Erythroblast (primary cell): ENCODE data around the gene KLK8.
"Not testable (repeated sequence)": the region's sequence is repeated elsewhere in the genome, so short reads cannot be mapped to it uniquely, and the experiment has no call there.

Source experiments
- DNase-seq, 2 experiments: peaks; one replicate each; lab custom pipeline; 2025; lab: John Stamatoyannopoulos, UW
- GATA1 ChIP-seq: IDR thresholded peaks from 2 replicates; pipeline ENCODE4 v1.6.1; 2011; ENCODE audit warnings: low read depth, mild to moderate bottlenecking, control low read depth, low read length, moderate library complexity
- POLR2A ChIP-seq: IDR thresholded peaks from 2 replicates; pipeline ENCODE4 v1.6.1; 2011; ENCODE audit warnings: mild to moderate bottlenecking, low read length

Gene KLK8

DNA sequence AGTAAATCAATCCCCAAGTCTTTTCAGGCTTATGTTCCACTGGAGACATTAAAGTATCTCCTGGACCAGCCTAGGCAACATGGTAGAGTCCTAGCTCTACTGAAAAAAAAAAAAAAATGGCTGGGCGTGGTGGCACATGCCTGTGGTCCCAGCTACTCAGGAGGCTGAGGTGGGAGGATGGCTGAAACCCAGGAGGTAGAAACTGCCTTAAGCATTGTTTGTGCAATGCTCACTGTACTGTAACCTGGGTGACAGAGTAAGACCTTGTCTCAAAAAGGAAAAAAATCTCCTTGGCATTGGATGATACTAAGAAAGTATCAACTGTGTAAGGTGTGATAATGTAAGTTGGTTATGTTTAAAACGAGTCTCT, 8.8 kb downstream of the KLK8 start:
- no peak for DNase-seq
- TF ChIP-seq GATA1 (no peak), POLR2A (no peak)

DNA sequence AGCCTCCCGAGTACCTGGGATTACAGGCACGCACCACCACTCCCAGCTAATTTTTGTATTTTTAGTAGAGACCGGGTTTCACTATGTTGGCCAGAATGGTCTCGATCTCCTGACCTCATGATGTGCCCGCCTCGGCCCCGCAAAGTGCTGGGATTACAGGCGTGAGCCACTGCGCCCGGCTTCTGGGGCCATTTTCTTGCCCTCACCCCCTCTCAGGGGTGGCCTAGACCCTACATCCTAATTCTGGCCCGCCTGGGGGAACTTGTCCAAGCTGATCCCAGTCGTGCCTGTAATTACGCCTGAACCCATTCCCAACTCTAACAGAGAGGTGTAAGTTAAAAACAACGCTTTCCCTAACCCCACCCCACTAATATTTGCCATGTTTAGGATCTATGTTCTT, 17.0 kb downstream of the KLK8 start:
- not testable (repeated sequence) for DNase-seq

DNA sequence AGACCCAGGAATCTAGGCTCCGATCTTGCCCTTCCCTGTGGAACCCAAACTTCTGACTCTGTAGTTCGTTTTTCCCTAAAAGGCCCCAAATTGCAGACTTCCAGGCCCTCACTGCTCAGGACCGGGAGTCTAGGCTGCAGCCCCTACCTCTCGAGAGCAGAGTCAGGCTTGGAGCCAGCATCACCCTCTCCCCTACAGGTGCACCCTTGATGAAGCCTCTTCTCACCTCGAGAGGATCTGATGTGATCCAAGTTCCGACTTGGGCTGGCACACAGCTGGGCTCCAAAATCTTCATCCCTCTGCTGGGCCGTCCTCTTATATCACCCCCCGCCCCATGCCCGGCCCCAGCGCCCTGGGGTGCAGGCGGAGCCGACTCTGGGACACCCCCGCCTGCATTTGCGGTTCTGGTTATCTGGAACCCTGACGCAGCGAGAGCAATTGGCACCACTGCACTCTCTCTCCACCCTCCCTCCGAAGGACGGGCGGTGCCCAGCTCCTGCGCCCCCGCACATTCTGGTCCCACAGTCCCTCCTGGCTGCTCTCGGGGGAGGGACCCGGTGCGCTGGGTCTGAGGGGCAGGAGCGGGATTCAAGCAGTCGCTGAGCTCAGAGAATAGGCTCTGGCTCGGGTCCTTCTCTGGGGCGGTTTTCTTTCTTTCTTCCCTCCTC, 17.6 kb downstream of the KLK8 start, which contains the start of gene KLK7:
TSS of gene KLK7 (minus strand) at position 293 of the 668 bp plus-strand sequence. CDS start 1,518 bp downstream, outside the sequence.
- no peak for DNase-seq
- TF ChIP-seq POLR2A (no peak), GATA1 (no peak)

DNA sequence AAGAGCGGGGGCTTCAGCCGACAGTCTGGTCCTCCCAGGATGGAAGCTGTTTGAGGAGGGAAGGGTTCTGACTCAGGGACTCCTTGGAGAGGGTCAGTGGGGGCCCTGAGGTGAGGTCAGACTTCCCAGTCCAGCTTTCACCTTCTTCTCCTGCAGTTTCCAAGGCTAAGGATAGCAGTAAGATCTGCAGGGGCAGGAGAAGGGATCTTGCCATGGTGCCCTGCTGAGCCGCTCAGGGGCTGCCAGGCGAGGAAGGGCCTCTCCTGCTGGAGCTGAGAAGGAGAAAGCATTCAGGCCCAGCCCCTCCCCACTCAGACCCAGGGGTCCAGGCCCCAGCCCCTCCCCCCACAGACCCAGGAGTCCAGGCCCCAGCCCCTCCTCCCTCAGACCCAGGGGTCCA, 19.2 kb downstream of the KLK8 start:
- DNase-seq = no peak
- TF ChIP-seq GATA1 (no peak), POLR2A (no peak)

DNA sequence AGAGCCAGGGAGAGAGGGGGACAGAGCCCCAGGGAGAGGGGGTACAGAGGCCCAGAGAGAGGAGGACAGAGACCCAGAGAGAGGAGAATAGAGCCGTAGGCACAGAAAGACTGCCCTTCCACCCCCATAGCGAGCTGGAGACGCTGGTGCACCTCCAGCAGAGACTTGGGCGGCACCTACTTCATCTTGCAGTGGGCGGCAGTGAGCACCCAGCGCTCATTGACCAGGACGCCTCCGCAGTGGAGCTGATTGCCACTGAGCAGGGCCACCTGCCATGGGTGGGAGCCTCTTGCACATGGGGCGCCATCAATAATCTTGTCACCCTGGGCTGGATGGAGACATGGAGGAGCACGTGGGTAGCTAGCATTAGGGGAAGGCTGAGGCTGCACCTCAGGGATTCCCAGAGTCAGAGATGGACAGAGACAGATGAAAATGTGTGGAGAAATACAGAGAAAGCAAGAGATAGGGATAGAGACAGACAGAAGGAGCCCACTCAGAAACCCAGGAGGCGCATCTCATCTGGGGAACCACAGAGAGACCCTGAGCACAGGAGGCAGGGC, 19.7 kb downstream of the KLK8 start:
- TF ChIP-seq POLR2A = no peak
- no peak for TF ChIP-seq GATA1
- DNase-seq = no peak

DNA sequence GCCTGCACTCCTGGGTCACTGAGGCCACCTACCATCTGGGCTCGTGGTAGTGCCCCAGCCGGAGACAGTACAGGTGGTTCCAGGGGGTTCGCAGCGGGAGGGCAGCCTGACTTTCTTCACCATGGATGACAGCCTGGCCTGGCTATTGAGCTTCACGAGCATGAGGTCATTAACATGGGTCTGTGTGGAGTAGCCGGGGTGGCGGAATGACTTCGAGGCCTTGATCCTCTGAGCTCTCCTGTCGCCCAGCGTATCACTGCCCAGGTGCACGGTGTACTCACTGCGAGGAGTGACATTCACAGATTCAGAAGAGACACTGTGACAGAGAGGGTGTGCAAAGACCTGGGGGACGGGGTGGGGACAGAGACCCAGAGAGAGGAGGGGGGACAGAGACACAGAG, 21.2 kb downstream of the KLK8 start:
- no peak for TF ChIP-seq POLR2A
- TF ChIP-seq GATA1 = no peak
- DNase-seq = no peak

DNA sequence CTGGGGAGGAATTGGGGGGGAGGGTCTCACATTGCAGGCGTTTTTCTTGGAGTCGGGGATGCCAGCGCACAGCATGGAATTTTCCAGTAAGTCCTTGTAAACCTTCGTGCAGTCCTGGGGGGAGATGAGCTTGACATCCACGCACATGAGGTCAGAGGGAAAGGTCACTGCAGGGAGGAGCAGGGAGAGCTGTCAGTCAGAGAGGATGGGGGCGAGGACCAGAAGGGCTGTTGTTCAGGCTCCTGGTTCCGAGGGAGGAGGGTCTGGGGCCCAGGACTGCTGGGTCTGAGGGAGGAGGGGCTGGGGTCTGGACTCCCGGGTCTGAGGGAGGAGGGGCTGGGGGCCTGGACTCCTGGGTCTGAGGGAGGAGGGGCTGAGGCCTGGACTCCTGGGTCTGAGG, 21.6 kb downstream of the KLK8 start:
- TF ChIP-seq POLR2A = no peak
- no peak for TF ChIP-seq GATA1

DNA sequence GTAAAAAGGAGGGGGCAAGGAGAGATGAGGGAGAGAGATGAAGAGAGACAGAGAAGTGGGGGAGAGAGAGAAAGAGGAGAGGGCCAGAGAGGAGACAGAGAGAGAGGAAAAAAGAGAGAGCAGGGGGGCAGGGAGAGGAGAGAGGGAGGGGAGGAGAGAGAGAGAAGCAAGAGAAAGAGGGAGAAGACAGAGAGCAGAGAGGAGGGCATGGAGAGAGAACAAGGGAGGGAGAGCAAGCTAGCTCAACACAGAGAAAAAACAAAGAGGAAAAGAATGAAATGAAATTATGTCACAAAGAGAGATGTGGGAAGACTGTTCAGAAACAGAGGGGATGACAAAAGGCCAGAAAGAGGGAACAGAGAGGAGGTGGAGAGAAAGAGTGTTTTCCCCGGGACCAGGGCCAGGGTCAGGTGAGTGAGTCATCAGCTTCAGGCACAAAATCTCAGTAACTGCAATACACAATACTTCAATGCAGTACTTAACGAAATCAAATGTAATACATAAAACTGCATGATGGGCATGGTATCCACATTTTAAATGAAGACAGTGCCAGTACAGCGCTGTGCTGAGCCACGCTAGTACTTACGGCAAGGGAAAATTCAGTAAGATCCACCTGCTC, 22.5 kb downstream of the KLK8 start:
- DNase-seq = no peak
- TF ChIP-seq POLR2A (no peak), GATA1 (no peak)

More for the DNA sequence above, 21.6 kb downstream of the KLK8 start:
- no peak for DNase-seq

DNA sequence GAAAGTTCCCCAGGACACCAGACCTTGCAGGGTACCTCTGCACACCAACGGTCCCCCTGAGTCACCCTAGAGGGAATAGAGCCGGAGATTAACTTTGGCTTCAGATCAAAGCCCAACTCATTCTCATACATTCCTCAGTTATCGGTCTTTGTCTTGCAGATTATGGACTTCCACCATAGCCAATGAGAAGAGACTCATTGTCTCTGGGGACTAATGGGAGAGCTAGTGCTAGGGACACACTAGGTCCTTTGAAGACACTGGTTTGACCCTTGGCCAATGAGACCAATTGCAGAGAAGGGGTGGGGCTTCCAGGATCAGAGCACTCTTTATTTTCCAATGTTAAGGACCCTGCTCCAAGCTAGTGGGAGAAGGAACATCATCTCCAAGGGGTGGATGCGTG, 23.8 kb downstream of the KLK8 start:
- TF ChIP-seq POLR2A (no peak), GATA1 (no peak)
- no peak for DNase-seq

DNA sequence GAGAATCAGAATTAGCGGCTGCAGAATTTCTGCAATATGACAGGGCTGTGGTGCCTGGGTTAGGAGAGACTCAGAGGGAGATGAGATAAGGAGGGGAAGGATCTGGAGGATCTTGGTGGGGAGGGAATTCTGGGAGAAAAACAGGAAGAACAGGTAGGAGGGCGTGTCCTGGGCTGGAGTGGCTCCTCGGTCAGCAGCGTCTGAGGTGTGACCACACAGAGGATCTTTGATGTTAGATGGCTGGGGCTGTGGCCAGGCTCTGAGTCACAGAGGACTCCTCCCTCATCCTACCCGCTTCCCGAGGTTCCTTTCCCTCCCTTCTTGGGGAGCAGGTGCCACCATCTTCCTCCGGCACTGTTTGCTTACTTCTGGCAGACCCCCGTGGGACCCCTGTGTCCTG, 25.6 kb downstream of the KLK8 start:
- no peak for DNase-seq
- no peak for TF ChIP-seq POLR2A
- TF ChIP-seq GATA1 = no peak

DNA sequence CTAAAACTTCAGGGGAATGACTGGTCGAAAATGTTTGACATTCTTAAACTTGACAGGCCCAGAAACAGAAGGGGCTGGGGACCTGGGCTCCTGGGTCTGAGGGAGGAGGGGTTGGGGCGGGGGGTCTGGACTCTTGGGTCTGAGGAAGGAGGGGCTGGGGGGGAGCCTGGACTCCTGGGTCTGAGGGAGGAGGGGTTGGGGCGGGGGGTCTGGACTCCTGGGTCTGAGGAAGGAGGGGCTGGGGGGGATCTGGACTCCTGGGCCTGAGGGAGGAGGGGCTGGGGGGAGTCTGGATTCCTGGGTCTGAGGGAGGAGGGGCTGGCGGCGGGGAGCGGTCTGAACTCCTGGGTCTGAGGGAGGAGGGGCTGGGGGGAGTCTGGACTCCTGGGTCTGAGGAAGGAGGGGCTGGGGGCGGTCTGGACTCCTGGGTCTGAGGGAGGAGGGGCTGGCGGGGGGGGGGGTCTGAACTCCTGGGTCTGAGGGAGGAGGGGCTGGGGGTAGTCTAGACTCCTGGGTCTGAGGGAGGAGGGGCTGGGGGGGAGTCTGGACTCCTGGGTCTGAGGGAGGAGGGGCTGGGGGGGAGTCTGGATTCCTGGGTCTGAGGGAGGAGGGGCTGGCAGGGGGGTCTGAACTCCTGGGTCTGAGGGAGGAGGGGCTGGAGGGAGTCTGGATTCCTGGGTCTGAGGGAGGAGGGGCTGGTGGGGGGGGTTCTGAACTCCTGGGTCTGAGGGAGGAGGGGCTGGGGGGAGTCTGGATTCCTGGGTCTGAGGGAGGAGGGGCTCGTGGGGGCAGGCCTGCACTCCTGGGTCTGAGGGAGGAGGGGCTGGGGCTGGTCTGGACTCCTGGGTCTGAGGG, 26.5 kb downstream of the KLK8 start:
- DNase-seq = no peak
- TF ChIP-seq POLR2A (no peak), GATA1 (no peak)

DNA sequence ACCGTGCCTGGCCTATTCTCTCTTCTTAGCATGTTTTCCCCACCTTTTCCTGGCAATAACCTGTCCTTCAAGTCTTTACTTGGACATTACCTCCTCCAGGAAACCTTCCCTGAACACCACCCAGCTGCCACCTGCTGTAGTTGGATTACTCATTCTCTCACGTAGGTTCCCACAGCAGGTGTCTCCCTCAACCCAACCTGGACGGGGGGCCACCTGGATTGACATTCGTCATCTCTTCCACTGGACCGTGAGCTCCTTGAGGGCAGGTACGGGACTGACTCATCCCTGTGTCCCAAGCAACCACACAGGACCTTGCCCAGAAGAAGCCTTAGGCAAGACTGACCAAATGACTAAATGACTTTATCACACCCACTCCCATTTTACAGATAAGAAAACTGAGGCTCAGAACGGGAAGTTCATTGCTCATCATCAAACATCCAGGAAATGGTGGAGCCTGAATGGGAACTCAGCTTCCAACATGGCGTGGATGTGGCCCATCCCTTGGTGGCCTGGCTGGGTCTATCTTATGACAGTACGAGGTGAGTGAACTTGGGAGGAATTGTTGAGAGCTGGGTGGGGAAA, 28.5 kb downstream of the KLK8 start:
- no peak for TF ChIP-seq POLR2A
- no peak for TF ChIP-seq GATA1
- DNase-seq = no peak

DNA sequence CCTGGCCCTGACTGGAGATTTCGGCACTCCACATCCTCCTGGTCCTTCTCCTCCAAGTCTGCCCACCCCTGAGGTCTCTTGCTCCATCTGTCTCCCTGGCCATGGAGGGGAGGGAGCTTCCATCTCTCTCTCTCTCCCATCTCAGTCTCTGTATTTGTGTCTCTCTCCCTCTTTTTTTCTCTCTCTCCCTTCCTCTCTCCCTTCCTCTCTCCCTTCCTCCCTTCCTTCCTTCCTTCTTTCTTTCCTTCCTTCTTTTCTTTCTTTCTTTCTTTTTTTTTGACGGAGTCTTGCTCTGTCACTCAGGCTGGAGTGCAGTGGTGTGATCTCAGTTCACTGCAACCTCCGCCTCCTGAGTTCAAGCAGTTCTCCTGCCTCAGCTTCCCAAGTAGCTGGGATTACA, 31.6 kb downstream of the KLK8 start:
- not testable (repeated sequence) for DNase-seq

DNA sequence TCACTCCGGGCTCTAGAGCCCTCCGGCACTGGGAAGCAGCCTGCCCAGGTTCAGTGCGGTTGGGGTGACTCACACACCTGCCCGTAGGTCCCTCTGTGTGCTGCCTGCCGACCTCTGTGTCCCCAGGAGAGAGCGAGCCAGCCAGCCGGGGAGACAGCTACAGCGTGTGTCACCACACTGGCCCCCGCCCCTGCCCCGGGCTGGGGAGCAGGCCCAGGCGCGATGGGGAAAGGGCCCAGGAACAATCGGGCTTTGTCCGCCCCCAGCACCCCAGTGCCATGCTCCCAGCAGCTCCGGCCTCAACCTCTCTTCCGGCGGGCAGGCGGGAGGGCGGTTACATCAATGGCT, 32.0 kb downstream of the KLK8 start, which contains the start of gene KLK6:
TSS of gene KLK6 (minus strand) at position 179 of the 348 bp plus-strand sequence. CDS start 1,487 bp downstream, outside the sequence.
- DNase-seq = no peak
- TF ChIP-seq GATA1 = no peak
- TF ChIP-seq POLR2A = no peak
